K562 (cell line): ENCODE measurements around the gene DMGDH.

Experiments
- CTCF ChIP-seq, 3 experiments: IDR thresholded peaks in 2 of 3; conservative IDR thresholded peaks in 1 of 3; 2 replicates each; pipeline ENCODE4 v1.5.1; 2011 to 2012; ENCODE audit warnings: low read length in 3 of 3, mild to moderate bottlenecking in 3 of 3, control low read depth in 2 of 3, improper control_type of control experiment in 1 of 3, inconsistent platforms in 1 of 3, low read depth in 1 of 3, mixed read lengths in 1 of 3, moderate library complexity in 1 of 3; ENCODE audit not compliant: insufficient read depth in 2 of 3
- ETV6 ChIP-seq, 3 experiments: fragments of 150-350 bp in 1 of 3; sonication (generic) in 1 of 3; formaldehyde crosslinking in 1 of 3; IDR thresholded peaks; 2 replicates each; pipeline versions ENCODE4 v1.6.1 to v1.8.0; 2014 to 2022; ENCODE audit warnings: borderline replicate concordance in 2 of 3, low read depth in 2 of 3, antibody characterized with exemption in 1 of 3, low read length in 1 of 3, mild to moderate bottlenecking in 1 of 3, missing genetic modification reagents in 1 of 3
- EZH2 ChIP-seq: IDR thresholded peaks from 2 replicates; pipeline ENCODE4 v1.6.1; 2012; ENCODE audit warnings: low read depth, mild to moderate bottlenecking, inconsistent platforms, low read length, borderline replicate concordance
- KAT8 ChIP-seq: fragments of 450-650 bp; IDR thresholded peaks from 2 replicates; pipeline ENCODE4 v1.6.1; 2016; ENCODE audit warnings: low read depth, mild to moderate bottlenecking
- POLR2A ChIP-seq: fragments of 450-650 bp; conservative IDR thresholded peaks from 2 replicates; pipeline ENCODE4 v1.6.1; 2016
- ZBTB1 ChIP-seq: sonication (generic); formaldehyde crosslinking; IDR thresholded peaks from 2 replicates; pipeline ENCODE4 v1.8.1; 2023; ENCODE audit warnings: missing genetic modification reagents, low read depth, mild to moderate bottlenecking, borderline replicate concordance

GRCh38 chr5:78959767-78960166 is 109.7 kb downstream of the DMGDH start:
- no peak for TF ChIP-seq ZBTB1 (CRISPR knock-in tag)
- no peak for TF ChIP-seq KAT8
- TF ChIP-seq CTCF (IDR thresholded peaks at IDR 0.05 in 2 of 3, conservative IDR thresholded peaks at IDR 0.05 in 1 of 3; ENCODE audit: insufficient read depth in 2 of 3, low read depth in 1 of 3, low read length in 3 of 3): no peak
- TF ChIP-seq ETV6 (IDR thresholded peaks at IDR 0.05; ENCODE audit: borderline replicate concordance in 1 of 2, low read depth in 2 of 2, low read length in 1 of 2): no peak
- no peak for TF ChIP-seq ETV6 (CRISPR knock-in tag; IDR thresholded peaks at IDR 0.05; ENCODE audit: borderline replicate concordance)
- TF ChIP-seq EZH2: no peak
- TF ChIP-seq POLR2A: no peak
